SK-N-SH (cell line): ENCODE results near the gene LKAAEAR1. TPM values are rescaled to one million over a fixed set of nuclear protein-coding genes. Genes with fewer than 3 reads are reported as not detected.
A peak's percentile ranks its signal among the peaks of the same experiment; 100 is the strongest.

Source experiments
- CTCF ChIA-PET: fragments of 300-600, 350-600 bp; formaldehyde crosslinking; extraction: SDS; loops from one replicate; lab custom pipeline; 2021; lab: Yijun Ruan, JAX
- POLR2A ChIA-PET: fragments of 350-600 bp; sonication (Branson Sonifier 250); formaldehyde crosslinking; extraction: SDS; loops from one replicate; lab custom pipeline; 2020; ENCODE audit warnings: antibody characterized with exemption, inconsistent platforms; lab: Yijun Ruan, JAX
- DNase-seq: peaks from one replicate; pipeline ENCODE4 v3.0.0; 2012
- H2AFZ ChIP-seq: fragments of 200-600 bp; sonication (generic); 2 replicates; pipeline ENCODE4 v1.8.1; 2016; ENCODE audit warnings: antibody characterized with exemption, mild to moderate bottlenecking, low read depth
- H3F3A ChIP-seq: fragments of 200-600 bp; sonication (generic); replicated peaks from 2 replicates; pipeline ENCODE3; 2016; ENCODE audit warnings: antibody characterized with exemption, mild to moderate bottlenecking; ENCODE audit not compliant: insufficient read depth
- H3K27ac ChIP-seq, 2 experiments: fragments of 200-500 bp in 1 of 2; fragments of 200-600 bp in 1 of 2; sonication (Bioruptor generic) in 1 of 2; sonication (generic), shearing (Covaris generic) in 1 of 2; 2 replicates each; pipeline versions ENCODE4 v1.5.1 to v1.6.1; 2014 to 2016; ENCODE audit warnings: low read depth in 2 of 2, inconsistent platforms in 1 of 2, low read length in 1 of 2, mild to moderate bottlenecking in 1 of 2, mixed read lengths in 1 of 2
- H3K27me3 ChIP-seq: fragments of 200-600 bp; sonication (generic), shearing (Covaris generic); 2 replicates; pipeline ENCODE4 v1.6.1; 2016; ENCODE audit warnings: mixed run types; ENCODE audit not compliant: insufficient read depth
- H3K36me3 ChIP-seq, 2 experiments: fragments of 200-500 bp in 1 of 2; fragments of 200-600 bp in 1 of 2; sonication (Bioruptor generic) in 1 of 2; sonication (generic) in 1 of 2; replicated peaks in 1 of 2; 2 replicates each; pipeline versions ENCODE3 to v1.5.1; 2014 to 2016; ENCODE audit warnings: low read length in 1 of 2, mild to moderate bottlenecking in 1 of 2; ENCODE audit not compliant: insufficient read depth in 2 of 2, control insufficient read depth in 1 of 2
- H3K4me1 ChIP-seq, 2 experiments: fragments of 200-500 bp in 1 of 2; fragments of 200-600 bp in 1 of 2; sonication (Bioruptor generic) in 1 of 2; sonication (generic), shearing (Covaris generic) in 1 of 2; 2 replicates each; pipeline versions ENCODE4 v1.5.1 to v1.6.1; 2014 to 2016; ENCODE audit warnings: low read depth in 1 of 2, low read length in 1 of 2, mixed run types in 1 of 2; ENCODE audit not compliant: insufficient read depth in 2 of 2, control insufficient read depth in 1 of 2
- H3K4me2 ChIP-seq: fragments of 200-600 bp; sonication (generic), shearing (Covaris generic); 2 replicates; pipeline ENCODE4 v1.6.1; 2017; ENCODE audit warnings: mixed run types
- H3K4me3 ChIP-seq, 2 experiments: fragments of 200-500 bp in 1 of 2; fragments of 200-600 bp in 1 of 2; sonication (Bioruptor generic) in 1 of 2; sonication (generic), shearing (Covaris generic) in 1 of 2; 2 replicates each; pipeline versions ENCODE4 v1.5.1 to v1.8.1; 2014 to 2016; ENCODE audit warnings: low read depth in 2 of 2, inconsistent platforms in 1 of 2, low read length in 1 of 2, mild to moderate bottlenecking in 1 of 2, mixed read lengths in 1 of 2, moderate library complexity in 1 of 2
- H3K79me2 ChIP-seq: fragments of 200-600 bp; sonication (generic); 2 replicates; pipeline ENCODE4 v1.8.1; 2017; ENCODE audit warnings: mild to moderate bottlenecking; ENCODE audit not compliant: insufficient read depth
- H3K9ac ChIP-seq: fragments of 200-600 bp; sonication (generic); 2 replicates; pipeline ENCODE4 v1.6.1; 2017; ENCODE audit warnings: mixed run types
- H3K9me2 ChIP-seq: fragments of 200-600 bp; sonication (generic); 2 replicates; pipeline ENCODE4 v1.6.1; 2017; ENCODE audit warnings: mixed run types
- H3K9me3 ChIP-seq: fragments of 200-600 bp; sonication (generic); 2 replicates; pipeline ENCODE4 v1.6.1; 2017; ENCODE audit warnings: mixed run types, mild to moderate bottlenecking, moderate library complexity
- H4K20me1 ChIP-seq: fragments of 200-600 bp; sonication (generic); 2 replicates; pipeline ENCODE4 v1.6.1; 2017; ENCODE audit warnings: mild to moderate bottlenecking, mixed run types; ENCODE audit not compliant: insufficient read depth
- CTCF ChIP-seq: fragments of 200-600 bp; sonication (generic); IDR thresholded peaks from 2 replicates; pipeline ENCODE4 v1.6.1; 2017; ENCODE audit warnings: antibody characterized with exemption, mild to moderate bottlenecking, moderate library complexity
- EZH2phosphoT487 ChIP-seq: fragments of 200-600 bp; sonication (generic); IDR thresholded peaks from 2 replicates; pipeline ENCODE4 v1.6.1; 2017; ENCODE audit warnings: low read depth, mixed run types, mild to moderate bottlenecking, antibody characterized with exemption, moderate library complexity, borderline replicate concordance
- FOSL2 ChIP-seq: IDR thresholded peaks from 2 replicates; pipeline ENCODE4 v1.4.0; 2012; ENCODE audit warnings: low read depth, mild to moderate bottlenecking, moderate library complexity, borderline replicate concordance
- GABPA ChIP-seq: IDR thresholded peaks from 2 replicates; pipeline ENCODE4 v1.4.0; 2012; ENCODE audit warnings: low read depth, mild to moderate bottlenecking
- IRF3 ChIP-seq: fragments of 150-350 bp; IDR thresholded peaks from 2 replicates; pipeline ENCODE4 v1.6.1; 2016; ENCODE audit warnings: mild to moderate bottlenecking, low read depth, low read length
- JUND ChIP-seq: IDR thresholded peaks from 2 replicates; pipeline ENCODE4 v1.4.0; 2012
- MXI1 ChIP-seq: IDR thresholded peaks from 2 replicates; pipeline ENCODE4 v1.6.1; 2012; ENCODE audit warnings: mild to moderate bottlenecking, low read depth, low read length, improper control_type of control experiment
- NFIC ChIP-seq: IDR thresholded peaks from 2 replicates; pipeline ENCODE4 v1.4.0; 2012; ENCODE audit warnings: borderline replicate concordance
- NRF1 ChIP-seq: IDR thresholded peaks from 2 replicates; pipeline ENCODE4 v1.6.1; 2012; ENCODE audit warnings: low read depth, mild to moderate bottlenecking, low read length
- PBX3 ChIP-seq: IDR thresholded peaks from 2 replicates; pipeline ENCODE4; 2012
- POLR2AphosphoS5 ChIP-seq: IDR thresholded peaks from 2 replicates; pipeline ENCODE4 v1.6.1; 2012; ENCODE audit warnings: low read depth, low read length
- RAD21 ChIP-seq: IDR thresholded peaks from 2 replicates; pipeline ENCODE4 v1.6.1; 2012; ENCODE audit warnings: mild to moderate bottlenecking, low read length
- RCOR1 ChIP-seq: fragments of 150-350 bp; IDR thresholded peaks from 2 replicates; pipeline ENCODE4 v1.6.1; 2017; ENCODE audit warnings: antibody characterized with exemption, low read length
- REST ChIP-seq: IDR thresholded peaks from 2 replicates; pipeline ENCODE4 v1.6.1; 2012; ENCODE audit warnings: mild to moderate bottlenecking, low read depth, low read length, moderate library complexity
- RXRA ChIP-seq: IDR thresholded peaks from 2 replicates; pipeline ENCODE4 v1.4.0; 2012; ENCODE audit warnings: low read depth, mild to moderate bottlenecking, borderline replicate concordance
- TAF1 ChIP-seq: IDR thresholded peaks from 2 replicates; pipeline ENCODE4 v1.6.1; 2012; ENCODE audit warnings: low read depth, mild to moderate bottlenecking, low read length, moderate library complexity, borderline replicate concordance
- TCF12 ChIP-seq: IDR thresholded peaks from 2 replicates; pipeline ENCODE4 v1.4.0; 2012
- TEAD4 ChIP-seq: IDR thresholded peaks from 2 replicates; pipeline ENCODE4 v1.4.0; 2012; ENCODE audit warnings: mild to moderate bottlenecking, borderline replicate concordance; ENCODE audit not compliant: insufficient read depth
- ZBTB33 ChIP-seq: IDR thresholded peaks from 2 replicates; pipeline ENCODE4 v1.4.0; 2012; ENCODE audit warnings: low read depth, borderline replicate concordance
- WGBS: methylation state at CpG from one replicate; pipeline ENCODE4 v1.1.6; 2017; ENCODE audit warnings: low lambda C conversion rate; 5-methylcytosine and 5-hydroxymethylcytosine counted together
- polyA plus RNA-seq, 3 experiments: library from polyadenylated mRNA; depleted of rRNA; stranded (reverse); fragments of >200 nt; gene quantifications; 2 replicates each; pipeline ENCODE4 v1.2.3, GENCODE V29; 2012

LKAAEAR1 gene
- polyA plus RNA-seq, 1 of the 3 experiments (the other 2 are of a cell fraction), result 0.71 TPM

- ChIA-PET CTCF (interaction anchor here (0.7 to 7.7 kb wide), 31 partner anchors 13 to 731 kb away, joined by 3 to 85 read pairs (median 6); partner anchors contain the start of genes LKAAEAR1, OPRL1, PRPF6 and RGS19), POLR2A (interaction anchor here (3.6 kb wide), 1 partner anchor 58 kb away, joined by 18 read pairs; the partner anchor contains the start of gene PRPF6)
- Histone ChIP-seq H3K9me3 (no peaks in the 10 kb centered on the region), H3F3A (peaks cover 9% of the 10 kb centered on the region), H3K9me2 (no peaks in the 10 kb centered on the region), H3K9ac (no peak overlapping the region), H3K27ac (no peak overlapping the region), H3K79me2 (no peaks in the 10 kb centered on the region), H3K4me1 (peaks cover 0 to 13% of the 10 kb centered on the region in 2 experiments; a peak in 1 of 4 replicates), H2AFZ (no peak overlapping the region), H3K4me3 (peak overlapping the region; percentile 42 to 57), H3K27me3 (no peaks in the 10 kb centered on the region), H4K20me1 (0 out of 2 replicates have a peak, but pooled peaks cover 8% of the 10 kb centered on the region), H3K4me2 (peak overlapping the region; percentile 82; the same call in 1 of the 2 replicates)
- DNase-seq, result no peak
- TF ChIP-seq JUND (no peak), TAF1 (no peak), NRF1 (no peak), MXI1 (no peak), PBX3 (no peak), RCOR1 (no peak), TCF12 (no peak), POLR2AphosphoS5 (no peak), RXRA (no peak), NFIC (no peak), GABPA (no peak), CTCF (no peak; the same call in 1 of the 2 replicates), RAD21 (no peak), ZBTB33 (no peak), IRF3 (no peak), REST (no peak), EZH2phosphoT487 (no peak), TEAD4 (no peak), FOSL2 (no peak)
- TF ChIP-seq, all 33 proteins: peak for 0
- WGBS, result 18% methylated on average over 10 of the region's 17 CpGs
- H3K36me3 ChIP-seq, result peaks cover 0 to 8% of the 10 kb centered on the region in 2 experiments
Measured at GRCh38 chr20:64039293-64040160, 44.7 kb downstream of the LKAAEAR1 start.
